Ureter (tissue), 1 donor: Measurements from ENCODE around the gene ANKRD20A1. TPM values are rescaled to one million over a fixed set of nuclear protein-coding genes. Genes with fewer than 3 reads are reported as not detected.
"Not testable (repeated sequence)": the region's sequence is repeated elsewhere in the genome, so short reads cannot be mapped to it uniquely, and the experiment has no call there.

Experiments used
- DNase-seq: peaks from one replicate; pipeline ENCODE4 v3.0.0-alpha.2; 2020; ENCODE audit warnings: low spot score
- total RNA-seq: library from RNA; stranded (reverse); gene quantifications from one replicate; pipeline ENCODE4 v1.2.4, GENCODE V29; 2023
- donor health status: DM: yes; HTN: yes; CAD: no.

Gene ANKRD20A1
- total RNA-seq: 4.4 TPM

DNA sequence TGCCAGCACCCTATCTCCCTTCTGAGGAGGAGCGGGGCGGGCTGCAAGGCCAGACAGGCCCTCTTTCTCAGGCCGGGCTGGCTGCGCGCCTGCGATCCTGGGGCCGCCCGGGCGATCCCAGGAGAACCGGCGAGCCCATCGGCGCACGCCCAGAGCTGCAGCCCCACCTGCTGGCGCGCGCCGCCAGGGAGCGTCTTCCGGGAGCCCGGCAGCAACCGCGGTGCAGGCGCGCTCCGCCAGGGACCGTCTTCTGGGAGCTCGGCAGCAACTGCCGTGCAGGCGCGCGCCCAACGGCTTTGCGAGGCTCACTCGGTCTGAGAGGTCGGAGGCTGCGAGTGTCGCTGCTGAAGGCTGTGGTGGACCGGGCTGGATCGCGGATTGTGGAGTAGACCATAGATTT, at the start of gene ANKRD20A1:
ANKRD20A1 (plus strand) TSS at position 61 of the 400 bp plus-strand sequence. CDS start 496 bp downstream, outside the sequence.
- DNase-seq: not testable (repeated sequence)

- DNase-seq: not testable (repeated sequence)
Observed at GRCh38 chr9:67832088-67832487, 26.6 kb upstream of the ANKRD20A1 start.
